Measurements from ENCODE around the gene ATF4. TPM values are rescaled to one million over a fixed set of nuclear protein-coding genes. Genes with fewer than 3 reads are reported as not detected.

The ATF4 gene
- total and polyA plus RNA-seq, 8 donors, result 155 to 929 (median 419) TPM

- 77 to 86% (median 80%) methylated on average over 2 to 3 of the region's 3 CpGs for WGBS, 5 donors
- TF ChIP-seq CTCF (IDR thresholded peaks at IDR 0.05) (no peak), EP300 (IDR thresholded peaks at IDR 0.05) (no peak), POLR2A (IDR thresholded peaks at IDR 0.05) (no peak), POLR2AphosphoS5 (IDR thresholded peaks at IDR 0.05) (no peak)
- Histone ChIP-seq H3K27me3 (no peaks in the 10 kb centered on the region), H3K9me3 (no peaks in the 10 kb centered on the region), H3K4me3 (no peak overlapping the region), H3K4me1 (peaks cover 0 to 35% (median 17%) of the 10 kb centered on the region in 4 donors), H3K36me3 (peaks cover 0 to 29% (median 13%) of the 10 kb centered on the region in 4 donors), H3K27ac (no peak overlapping the region)
- intact Hi-C loops (cut with DNase I; ENCODE audit: low total_unique reads), result no loop called here
- DNase-seq, result no peak
These were observed 28.2 kb upstream of the ATF4 start for GRCh38 chr22:39492186-39492585.

- DNase-seq, result no peak
- H3K27me3 ChIP-seq, result no peaks in the 10 kb centered on the region
- H3K9me3 ChIP-seq, result no peaks in the 10 kb centered on the region
- intact Hi-C loops (cut with DNase I; ENCODE audit: low total_unique reads), result no loop called here
- TF ChIP-seq POLR2AphosphoS5 (IDR thresholded peaks at IDR 0.05) (no peak), POLR2A (IDR thresholded peaks at IDR 0.05) (no peak), CTCF (IDR thresholded peaks at IDR 0.05) (no peak), EP300 (IDR thresholded peaks at IDR 0.05) (no peak)
- peak overlapping the region in 1 of 5 donors; percentile 0 for H3K27ac ChIP-seq
- H3K36me3 ChIP-seq, result peaks cover 0 to 14% (median 2%) of the 10 kb centered on the region in 4 donors
- H3K4me3 ChIP-seq, result no peak overlapping the region
- 46 to 61% (median 53%) methylated on average over 4 of the region's 4 CpGs for WGBS, 5 donors
- peaks cover 10 to 45% (median 25%) of the 10 kb centered on the region in 4 donors for H3K4me1 ChIP-seq
These were observed 26.6 kb upstream of the ATF4 start for GRCh38 chr22:39493759-39494158.

- H3K4me3 ChIP-seq, result no peak overlapping the region
- H3K9me3 ChIP-seq, result no peaks in the 10 kb centered on the region
- H3K4me1 ChIP-seq, result peaks cover 11 to 43% (median 23%) of the 10 kb centered on the region in 4 donors
- H3K27ac ChIP-seq, result peak overlapping the region in 1 of 5 donors; percentile 0
- 73 to 82% (median 77%) methylated on average over 10 of the region's 10 CpGs for WGBS, 5 donors
- H3K36me3 ChIP-seq, result peaks cover 0 to 9% (median 0%) of the 10 kb centered on the region in 4 donors
- no peak for DNase-seq
- H3K27me3 ChIP-seq, result no peaks in the 10 kb centered on the region
- TF ChIP-seq CTCF (IDR thresholded peaks at IDR 0.05) (no peak), POLR2AphosphoS5 (IDR thresholded peaks at IDR 0.05) (no peak), POLR2A (IDR thresholded peaks at IDR 0.05) (no peak), EP300 (IDR thresholded peaks at IDR 0.05) (no peak)
- intact Hi-C loops (cut with DNase I; ENCODE audit: low total_unique reads), result no loop called here
These were observed 25.8 kb upstream of the ATF4 start for GRCh38 chr22:39494471-39495120.

GRCh38 chr22:39496131-39496838 lies 24.1 kb upstream of the ATF4 start:
- peak; percentile 83 to 91 for DNase-seq
- Histone ChIP-seq H3K4me1 (peaks cover 19 to 43% (median 28%) of the 10 kb centered on the region in 4 donors), H3K9me3 (no peaks in the 10 kb centered on the region), H3K27ac (peak overlapping the region; percentile 14 to 60 (median 49)), H3K4me3 (no peak overlapping the region), H3K27me3 (no peaks in the 10 kb centered on the region), H3K36me3 (peaks cover 0 to 3% (median 0%) of the 10 kb centered on the region in 4 donors)
- WGBS, 5 donors, result 40 to 41% (median 40%) methylated on average over 13 of the region's 13 CpGs
- intact Hi-C loops (cut with DNase I; ENCODE audit: low total_unique reads), result no loop called here
- TF ChIP-seq CTCF (IDR thresholded peaks at IDR 0.05), result peak in 5 of 7 experiments; percentile 61 to 76 (median 74)
- no peak for TF ChIP-seq POLR2A (IDR thresholded peaks at IDR 0.05)
- no peak for TF ChIP-seq POLR2AphosphoS5 (IDR thresholded peaks at IDR 0.05)
- TF ChIP-seq EP300 (IDR thresholded peaks at IDR 0.05), result no peak

All from stomach (tissue), 9 donors.